GM21515 (cell line): ENCODE results near the gene TTC9B.

Experiments
- ATAC-seq: cut with Tn5 transposase; IDR thresholded peaks from one replicate; pipeline ENCODE4 v1.9.1; 2021; ENCODE audit not compliant: unreplicated experiment

TTC9B gene

GRCh38 chr19:40217934-40218890, at the start of gene TTC9B:
Gene TTC9B (minus strand): TSS chr19:40218384. CDS start chr19:40218381, 3 bp downstream.
- no peak for ATAC-seq

GRCh38 chr19:40267601-40267997, 49.4 kb upstream of the TTC9B start:
- no peak for ATAC-seq

GRCh38 chr19:40266912-40267600, 48.9 kb upstream of the TTC9B start:
- no peak for ATAC-seq

- ATAC-seq, result no peak
Observed at GRCh38 chr19:40266119-40266518, 47.9 kb upstream of the TTC9B start.

GRCh38 chr19:40265763-40266099, 47.5 kb upstream of the TTC9B start:
- no peak for ATAC-seq

- no peak for ATAC-seq
Observed at GRCh38 chr19:40265055-40265762, 47.0 kb upstream of the TTC9B start.

- no peak for ATAC-seq
Observed at GRCh38 chr19:40264314-40265054, 46.3 kb upstream of the TTC9B start.

- no peak for ATAC-seq
Observed at GRCh38 chr19:40263440-40264313, 45.5 kb upstream of the TTC9B start.

GRCh38 chr19:40262422-40262821, 44.2 kb upstream of the TTC9B start:
- ATAC-seq, result no peak

GRCh38 chr19:40261631-40262030, 43.4 kb upstream of the TTC9B start:
- no peak for ATAC-seq

- no peak for ATAC-seq
Observed at GRCh38 chr19:40257096-40257517, 38.9 kb upstream of the TTC9B start.

- no peak for ATAC-seq
Observed at GRCh38 chr19:40256512-40256911, 38.3 kb upstream of the TTC9B start.

- no peak for ATAC-seq
Observed at GRCh38 chr19:40255619-40256166, 37.5 kb upstream of the TTC9B start.

- ATAC-seq, result no peak
Observed at GRCh38 chr19:40254714-40255418, 36.7 kb upstream of the TTC9B start.

- ATAC-seq, result no peak
Observed at GRCh38 chr19:40253611-40254092, 35.5 kb upstream of the TTC9B start.

GRCh38 chr19:40252395-40252794, 34.2 kb upstream of the TTC9B start:
- ATAC-seq, result no peak

- ATAC-seq, result no peak
Observed at GRCh38 chr19:40251991-40252390, 33.8 kb upstream of the TTC9B start.

GRCh38 chr19:40251244-40251643, 33.1 kb upstream of the TTC9B start:
- no peak for ATAC-seq

- ATAC-seq, result no peak
Observed at GRCh38 chr19:40249781-40250180, 31.6 kb upstream of the TTC9B start.
